H9 (cell line): ENCODE results near the gene SPEF2. TPM values are rescaled to one million over a fixed set of nuclear protein-coding genes. Genes with fewer than 3 reads are reported as not detected.

Source experiments
- DNase-seq: peaks from one replicate; pipeline ENCODE4 v3.0.0-alpha.2; 2017
- H2AFZ ChIP-seq: one replicate; pipeline ENCODE4 v1.6.1; 2013; ENCODE audit warnings: mild to moderate bottlenecking, low read length, control low read depth, moderate library complexity
- H2AK5ac ChIP-seq: 2 replicates; pipeline ENCODE4 v1.6.1; 2013; ENCODE audit warnings: low read length, control low read depth, mixed read lengths; ENCODE audit not compliant: insufficient read length
- H2BK120ac ChIP-seq: one replicate; pipeline ENCODE4 v1.6.1; 2013; ENCODE audit warnings: low read depth, mild to moderate bottlenecking, low read length, control low read depth, inconsistent platforms; ENCODE audit not compliant: poor library complexity, severe bottlenecking
- H2BK12ac ChIP-seq: 2 replicates; pipeline ENCODE4 v1.6.1; 2013; ENCODE audit warnings: low read length, control low read depth, mixed read lengths, low read depth; ENCODE audit not compliant: insufficient read length
- H2BK15ac ChIP-seq: 2 replicates; pipeline ENCODE4 v1.6.1; 2013; ENCODE audit warnings: low read depth, low read length, control low read depth
- H2BK20ac ChIP-seq: one replicate; pipeline ENCODE4 v1.6.1; 2013; ENCODE audit warnings: low read depth, mild to moderate bottlenecking, low read length, control low read depth, inconsistent platforms; ENCODE audit not compliant: poor library complexity, severe bottlenecking
- H2BK5ac ChIP-seq: 2 replicates; pipeline ENCODE4 v1.6.1; 2013; ENCODE audit warnings: low read length, control low read depth, mixed read lengths; ENCODE audit not compliant: insufficient read length
- H3K14ac ChIP-seq: 2 replicates; pipeline ENCODE4 v1.6.1; 2013; ENCODE audit warnings: low read length, control low read depth; ENCODE audit not compliant: insufficient read depth
- H3K18ac ChIP-seq: 2 replicates; pipeline ENCODE4 v1.6.1; 2013; ENCODE audit warnings: low read depth, mild to moderate bottlenecking, mixed read lengths, low read length, control low read depth; ENCODE audit not compliant: insufficient read length
- H3K23ac ChIP-seq: 2 replicates; pipeline ENCODE4 v1.6.1; 2013; ENCODE audit warnings: low read length, control low read depth, mixed read lengths, low read depth; ENCODE audit not compliant: insufficient read length
- H3K23me2 ChIP-seq: 2 replicates; pipeline ENCODE4 v1.6.1; 2013; ENCODE audit warnings: low read depth, mild to moderate bottlenecking, mixed read lengths, low read length, control low read depth; ENCODE audit not compliant: insufficient read length, poor library complexity, severe bottlenecking
- H3K27ac ChIP-seq: 2 replicates; pipeline ENCODE4 v1.5.1; 2013; ENCODE audit warnings: low read length, control low read depth, mixed read lengths, low read depth; ENCODE audit not compliant: insufficient read length
- H3K27me3 ChIP-seq: 2 replicates; pipeline ENCODE4 v1.6.1; 2013; ENCODE audit warnings: low read length, control low read depth, inconsistent platforms; ENCODE audit not compliant: insufficient read depth
- H3K4ac ChIP-seq: 2 replicates; pipeline ENCODE4 v1.6.1; 2013; ENCODE audit warnings: low read depth, mild to moderate bottlenecking, control low read depth, inconsistent platforms, low read length, moderate library complexity
- H3K4me1 ChIP-seq: 2 replicates; pipeline ENCODE4 v1.6.1; 2013; ENCODE audit warnings: low read length, control low read depth, inconsistent platforms; ENCODE audit not compliant: insufficient read depth
- H3K4me2 ChIP-seq: 2 replicates; pipeline ENCODE4 v1.6.1; 2013; ENCODE audit warnings: low read length, control low read depth, mixed read lengths; ENCODE audit not compliant: insufficient read length, insufficient read depth
- H3K56ac ChIP-seq: 2 replicates; pipeline ENCODE4 v1.6.1; 2013; ENCODE audit warnings: low read depth, mild to moderate bottlenecking, mixed read lengths, low read length, control low read depth; ENCODE audit not compliant: insufficient read length
- H3K79me1 ChIP-seq: 2 replicates; pipeline ENCODE4 v1.6.1; 2013; ENCODE audit warnings: low read depth, mild to moderate bottlenecking, moderate library complexity, low read length, control low read depth, inconsistent platforms; ENCODE audit not compliant: insufficient read depth, poor library complexity, severe bottlenecking
- H3K79me2 ChIP-seq: 2 replicates; pipeline ENCODE4 v1.6.1; 2013; ENCODE audit warnings: low read length, control low read depth, inconsistent platforms; ENCODE audit not compliant: insufficient read depth
- H3K9ac ChIP-seq: 2 replicates; pipeline ENCODE4 v1.6.1; 2013; ENCODE audit warnings: low read length, control low read depth, mixed read lengths; ENCODE audit not compliant: insufficient read length; ENCODE audit errors: extremely low read depth
- H3K9me3 ChIP-seq: one replicate; pipeline ENCODE4 v1.6.1; 2013; ENCODE audit warnings: low read depth, low read length, inconsistent platforms; ENCODE audit not compliant: control insufficient read depth
- H3T11ph ChIP-seq: one replicate; pipeline ENCODE4 v1.6.1; 2013; ENCODE audit warnings: mild to moderate bottlenecking, low read length, control low read depth, inconsistent platforms
- H4K20me1 ChIP-seq: one replicate; pipeline ENCODE4 v1.6.1; 2013; ENCODE audit not compliant: control insufficient read depth, insufficient read length, insufficient read depth
- H4K5ac ChIP-seq: 2 replicates; pipeline ENCODE4 v1.6.1; 2013; ENCODE audit warnings: low read depth, mild to moderate bottlenecking, mixed read lengths, low read length, control low read depth; ENCODE audit not compliant: insufficient read length
- H4K8ac ChIP-seq: replicated peaks from 2 replicates; pipeline ENCODE4 v1.6.1; 2013; ENCODE audit warnings: low read length, control low read depth, mixed read lengths, low read depth; ENCODE audit not compliant: insufficient read length
- H4K91ac ChIP-seq: 2 replicates; pipeline ENCODE4 v1.6.1; 2013; ENCODE audit warnings: low read depth, mild to moderate bottlenecking, moderate library complexity, mixed read lengths, low read length, control low read depth; ENCODE audit not compliant: insufficient read length
- H3K27ac Mint-ChIP-seq, 3 experiments: 2 replicates in 2 of 3; 3 replicates in 1 of 3; pipeline ENCODE4 v1.8.0; 2020 to 2021; ENCODE audit warnings: mixed read lengths in 3 of 3, mild to moderate bottlenecking in 1 of 3, moderate library complexity in 1 of 3
- H3K27me3 Mint-ChIP-seq: 2 replicates; pipeline ENCODE4 v1.8.0; 2021; ENCODE audit warnings: low read depth, mild to moderate bottlenecking, moderate library complexity, mixed read lengths
- H3K36me3 Mint-ChIP-seq, 3 experiments: 2 replicates in 2 of 3; 3 replicates in 1 of 3; pipeline ENCODE4 v1.8.0; 2020 to 2021; ENCODE audit warnings: low read depth in 3 of 3, mixed read lengths in 3 of 3; ENCODE audit not compliant: insufficient read depth in 1 of 3
- H3K4me1 Mint-ChIP-seq, 2 experiments: 2 replicates each; pipeline ENCODE4 v1.8.0; 2020; ENCODE audit warnings: mixed read lengths in 2 of 2
- H3K4me3 Mint-ChIP-seq, 2 experiments: 2 replicates in 1 of 2; 3 replicates in 1 of 2; pipeline ENCODE4 v1.8.0; 2020 to 2021; ENCODE audit warnings: mild to moderate bottlenecking in 2 of 2, mixed read lengths in 2 of 2, moderate library complexity in 1 of 2
- H3K9me3 Mint-ChIP-seq, 2 experiments: 2 replicates in 1 of 2; 3 replicates in 1 of 2; pipeline ENCODE4 v1.8.0; 2020; ENCODE audit warnings: mild to moderate bottlenecking in 2 of 2, mixed read lengths in 2 of 2, moderate library complexity in 1 of 2
- CTCF ChIP-seq: fragments of 200-600 bp; sonication (generic); conservative IDR thresholded peaks from 3 replicates; pipeline ENCODE4 v1.8.0; 2021; ENCODE audit warnings: antibody characterized with exemption, mild to moderate bottlenecking
- WGBS: extraction: QIAGEN DNeasy Blood & Tissue Kit; methylation state at CpG from one replicate; pipeline ENCODE4 v1.1.7; 2013; ENCODE audit warnings: missing lambda C conversion rate, low lambda C conversion rate, mixed read lengths; ENCODE audit not compliant: insufficient read length; ENCODE audit errors: extremely low coverage; 5-methylcytosine and 5-hydroxymethylcytosine counted together
- total RNA-seq: library from RNA; stranded (reverse); gene quantifications from 2 replicates; pipeline ENCODE4 v1.2.1, GENCODE V29; 2021

SPEF2 gene
- total RNA-seq, 1 experiment from 2014 or later: 1.0 TPM

- Histone ChIP-seq H3K14ac (no peak overlapping the region), H3K56ac (no peak overlapping the region), H3K4ac (no peak overlapping the region), H3K9ac (no peak overlapping the region), H3T11ph (no peak overlapping the region), H2AFZ (no peak overlapping the region), H4K20me1 (no peaks in the 10 kb centered on the region), H3K79me1 (no peaks in the 10 kb centered on the region), H2BK12ac (no peak overlapping the region), H3K18ac (no peak overlapping the region), H3K4me1 (no peaks in the 10 kb centered on the region), H4K91ac (no peak overlapping the region), H2BK20ac (no peak overlapping the region), H3K27me3 (no peaks in the 10 kb centered on the region), H2BK120ac (no peak overlapping the region), H4K8ac (no peak overlapping the region), H2BK5ac (no peak overlapping the region), H3K4me2 (no peak overlapping the region), H3K23me2 (no peaks in the 10 kb centered on the region), H3K79me2 (no peaks in the 10 kb centered on the region), H2BK15ac (no peak overlapping the region; the same call in 1 of the 2 replicates), H2AK5ac (no peak overlapping the region), H3K9me3 (no peaks in the 10 kb centered on the region), H3K23ac (peak overlapping the region; percentile 70), H3K27ac (no peak overlapping the region), H4K5ac (no peak overlapping the region)
- Mint-ChIP-seq H3K27me3 (peaks cover 15% of the 10 kb centered on the region), H3K9me3 (no peaks in the 10 kb centered on the region), H3K36me3 (no peaks in the 10 kb centered on the region; a peak in 1 of 7 replicates), H3K27ac (no peak overlapping the region), H3K4me1 (no peaks in the 10 kb centered on the region), H3K4me3 (no peak overlapping the region)
- no peak for DNase-seq
- TF ChIP-seq CTCF: no peak
- no CpG with 5 or more reads among the region's 8 CpGs for WGBS
Observed at GRCh38 chr5:35822511-35822910, 204.8 kb downstream of the SPEF2 start.
